HG03521 (cell line): ENCODE results near the gene APOBEC3H.

Experiments used
- ATAC-seq: cut with Tn5 transposase; IDR thresholded peaks from one replicate; pipeline ENCODE4 v1.9.1; 2021; ENCODE audit warnings: mild to moderate bottlenecking, moderate library complexity; ENCODE audit not compliant: unreplicated experiment

The APOBEC3H gene

GRCh38 chr22:39152511-39153219 lies 55.6 kb downstream of the APOBEC3H start, which contains the start of gene CBX7:
CBX7 (minus strand) TSS chr22:39152680; CDS start chr22:39152444, 236 bp downstream.
- ATAC-seq, result peak; percentile 74

GRCh38 chr22:39153220-39153717 lies 56.2 kb downstream of the APOBEC3H start:
- ATAC-seq, result no peak
